ENCODE measurements around the gene FBN1. TPM values are rescaled to one million over a fixed set of nuclear protein-coding genes. Genes with fewer than 3 reads are reported as not detected.

The FBN1 gene
- total RNA-seq, 1 donor from 2014 or later = 67.1 TPM

- no peak for DNase-seq (ENCODE audit: low read depth)
Observed at GRCh38 chr15:48623456-48623855, 22.1 kb downstream of the FBN1 start.

GRCh38 chr15:48622237-48622636, 23.3 kb downstream of the FBN1 start:
- no peak for DNase-seq (ENCODE audit: low read depth)

GRCh38 chr15:48619446-48619845, 26.1 kb downstream of the FBN1 start:
- no peak for DNase-seq (ENCODE audit: low read depth)

- peak; percentile 93 for DNase-seq (ENCODE audit: low read depth)
Observed at GRCh38 chr15:48617619-48618018, 27.9 kb downstream of the FBN1 start.

- no peak for DNase-seq (ENCODE audit: low read depth)
Observed at GRCh38 chr15:48616216-48616615, 29.3 kb downstream of the FBN1 start.

- DNase-seq (ENCODE audit: low read depth) = no peak
Observed at GRCh38 chr15:48614051-48614450, 31.5 kb downstream of the FBN1 start.

GRCh38 chr15:48609486-48609885, 36.0 kb downstream of the FBN1 start:
- DNase-seq (ENCODE audit: low read depth) = no peak

GRCh38 chr15:48607846-48608245, 37.7 kb downstream of the FBN1 start:
- no peak for DNase-seq (ENCODE audit: low read depth)

GRCh38 chr15:48604567-48604966, 40.9 kb downstream of the FBN1 start:
- no peak for DNase-seq (ENCODE audit: low read depth)

GRCh38 chr15:48603922-48604321, 41.6 kb downstream of the FBN1 start:
- no peak for DNase-seq (ENCODE audit: low read depth)

- no peak for DNase-seq (ENCODE audit: low read depth)
Observed at GRCh38 chr15:48603123-48603500, 42.4 kb downstream of the FBN1 start.

GRCh38 chr15:48602358-48603122, 43.0 kb downstream of the FBN1 start:
- DNase-seq (ENCODE audit: low read depth) = no peak

GRCh38 chr15:48601095-48601494, 44.4 kb downstream of the FBN1 start:
- DNase-seq (ENCODE audit: low read depth) = no peak

- DNase-seq (ENCODE audit: low read depth) = no peak
Observed at GRCh38 chr15:48596841-48597240, 48.7 kb downstream of the FBN1 start.

GRCh38 chr15:48596415-48596814, 49.1 kb downstream of the FBN1 start:
- DNase-seq (ENCODE audit: low read depth) = no peak

GRCh38 chr15:48595981-48596380, 49.5 kb downstream of the FBN1 start:
- DNase-seq (ENCODE audit: low read depth) = no peak

- DNase-seq (ENCODE audit: low read depth) = no peak
Observed at GRCh38 chr15:48592933-48593332, 52.6 kb downstream of the FBN1 start.

GRCh38 chr15:48592221-48592731, 53.2 kb downstream of the FBN1 start:
- peak; percentile 56 for DNase-seq (ENCODE audit: low read depth)

GRCh38 chr15:48590723-48591122, 54.8 kb downstream of the FBN1 start:
- no peak for DNase-seq (ENCODE audit: low read depth)

GRCh38 chr15:48584812-48585563, 60.5 kb downstream of the FBN1 start:
- DNase-seq (ENCODE audit: low read depth) = no peak

- DNase-seq (ENCODE audit: low read depth) = no peak
Observed at GRCh38 chr15:48584090-48584811, 61.3 kb downstream of the FBN1 start.

Measured in myocyte (in vitro differentiated cells).